GM21737 (cell line): ENCODE measurements around the gene PSME3IP1.
"Not testable (repeated sequence)": the region's sequence is repeated elsewhere in the genome, so short reads cannot be mapped to it uniquely, and the experiment has no call there.

Experiments used
- ATAC-seq: cut with Tn5 transposase; IDR thresholded peaks from one replicate; pipeline ENCODE4 v1.9.1; 2021; ENCODE audit warnings: mild to moderate bottlenecking, moderate library complexity; ENCODE audit not compliant: unreplicated experiment

PSME3IP1 gene

GRCh38 chr16:57125969-57126368 is 59.9 kb downstream of the PSME3IP1 start:
- no peak for ATAC-seq

DNA sequence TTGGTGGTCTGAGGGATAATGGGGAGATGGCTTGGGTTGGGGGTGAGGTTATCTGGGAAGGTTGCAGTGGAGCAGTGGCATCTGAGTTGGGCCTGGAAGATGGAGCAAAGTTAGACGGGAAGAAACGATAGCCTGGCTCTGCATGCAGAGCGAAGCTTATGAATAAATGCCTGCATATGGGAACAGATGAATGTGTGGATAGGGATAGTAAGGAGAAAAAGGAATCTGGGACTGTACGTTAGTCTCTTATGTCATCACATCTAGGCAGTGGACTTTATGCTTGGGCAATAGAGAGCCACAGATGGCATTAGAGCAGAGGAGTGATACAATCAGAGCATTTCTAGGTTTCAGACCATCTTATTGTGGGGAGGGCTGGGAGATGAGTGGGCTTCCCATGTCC is 60.5 kb downstream of the PSME3IP1 start:
- no peak for ATAC-seq

DNA sequence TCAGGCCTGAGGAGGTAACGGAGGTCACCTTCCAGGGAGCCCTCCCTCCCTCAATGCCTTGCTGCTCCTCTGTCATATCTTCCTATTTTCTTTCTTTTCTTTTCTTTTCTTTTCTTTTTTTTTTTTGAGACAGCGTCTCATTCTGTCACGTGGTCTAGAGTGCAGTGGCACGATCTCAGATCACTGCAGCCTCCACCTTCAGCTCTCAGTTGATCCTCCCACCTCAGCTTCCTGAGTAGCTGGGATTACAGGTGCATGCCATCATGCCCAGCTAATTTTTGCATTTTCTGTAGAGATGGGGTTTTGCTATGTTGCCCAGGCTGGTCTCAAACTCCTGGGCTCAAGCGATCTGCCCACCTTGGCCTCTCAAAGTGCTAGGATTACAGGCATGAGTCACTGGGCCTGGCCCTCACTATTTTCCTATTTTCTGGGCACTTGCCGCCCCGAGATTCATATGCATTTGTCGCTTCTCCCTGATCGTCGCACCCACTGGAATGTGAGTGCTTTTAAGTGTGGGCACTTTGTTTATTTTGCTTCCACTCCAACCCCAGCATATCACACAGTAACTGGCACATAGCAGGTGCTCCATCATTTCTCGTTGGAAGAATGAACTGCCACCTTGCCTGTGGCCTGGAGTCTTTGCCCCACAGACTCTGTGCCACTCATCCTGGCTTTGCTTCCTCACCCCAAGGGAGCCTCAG is 61.7 kb downstream of the PSME3IP1 start:
- no peak for ATAC-seq

DNA sequence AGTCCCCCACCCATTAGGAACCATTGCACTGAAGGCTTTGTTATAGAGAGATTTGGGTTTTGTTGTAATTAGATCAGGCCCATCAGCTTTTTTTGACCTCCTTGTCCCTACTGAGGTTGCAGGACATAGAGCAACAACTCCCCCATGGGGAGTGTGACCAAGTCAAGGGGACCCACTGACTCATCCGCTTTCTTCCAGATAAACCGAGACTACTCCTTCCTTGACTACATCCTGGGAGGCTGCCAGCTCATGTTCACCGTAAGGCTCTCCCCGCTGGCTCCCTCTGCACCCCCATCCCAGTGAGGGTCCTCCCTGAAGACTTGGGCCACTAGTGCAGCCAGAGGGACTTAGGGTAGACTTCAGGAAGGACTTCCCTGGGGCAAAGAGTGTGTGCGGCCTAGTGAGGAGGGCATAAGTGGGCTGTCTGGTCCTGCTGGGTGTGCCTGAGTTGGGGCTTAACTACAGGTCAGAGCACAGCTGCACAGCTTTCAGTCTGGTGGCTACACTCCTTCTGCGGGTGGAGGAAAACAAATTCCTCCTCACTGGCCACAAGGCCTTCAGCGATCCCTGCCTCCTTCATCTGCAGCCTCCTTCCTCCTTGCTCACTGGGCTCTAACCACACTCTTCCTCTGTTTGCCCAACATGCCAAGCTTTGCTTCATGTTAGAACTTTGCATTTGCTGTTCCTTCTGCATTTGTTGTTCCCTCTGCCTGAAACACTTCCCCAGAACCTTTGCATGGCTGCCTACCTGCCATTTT is 62.4 kb downstream of the PSME3IP1 start:
- no peak for ATAC-seq

GRCh38 chr16:57118461-57119084 is 67.3 kb downstream of the PSME3IP1 start:
- no peak for ATAC-seq

DNA sequence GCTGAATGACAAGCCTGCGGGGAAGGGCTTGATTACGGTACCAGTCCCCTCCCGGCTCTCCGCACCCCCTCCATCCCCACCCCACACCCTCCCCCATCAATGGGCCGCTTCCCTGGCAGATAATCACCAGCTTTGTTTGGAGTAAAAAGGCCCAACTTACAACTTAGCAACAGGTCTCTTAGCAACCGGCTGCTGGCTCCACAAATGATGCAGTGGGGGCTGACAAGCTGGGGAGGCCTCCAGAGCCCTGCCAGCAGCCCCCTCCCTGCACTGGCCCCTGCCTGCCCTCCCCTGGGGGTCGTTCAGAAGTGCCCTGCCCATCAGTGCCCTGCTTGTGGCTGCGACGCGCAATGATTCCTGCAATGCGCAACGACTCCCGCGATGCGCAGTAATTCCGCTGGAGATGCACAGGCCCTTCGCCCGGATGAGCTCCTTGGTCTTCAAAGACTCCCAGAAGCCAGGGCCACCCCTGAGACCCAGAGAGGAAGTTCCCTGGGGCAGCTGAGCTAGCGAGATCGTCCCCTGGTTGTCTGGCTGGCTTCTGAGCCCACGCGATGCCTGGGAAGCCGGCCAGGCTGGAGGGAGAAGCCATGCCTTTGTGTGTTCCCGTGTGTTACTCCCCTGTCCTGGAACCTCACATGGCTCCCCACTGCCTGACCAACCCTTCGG is 70.2 kb downstream of the PSME3IP1 start:
- ATAC-seq: no peak

GRCh38 chr16:57115168-57115513 is 70.7 kb downstream of the PSME3IP1 start:
- ATAC-seq: no peak

DNA sequence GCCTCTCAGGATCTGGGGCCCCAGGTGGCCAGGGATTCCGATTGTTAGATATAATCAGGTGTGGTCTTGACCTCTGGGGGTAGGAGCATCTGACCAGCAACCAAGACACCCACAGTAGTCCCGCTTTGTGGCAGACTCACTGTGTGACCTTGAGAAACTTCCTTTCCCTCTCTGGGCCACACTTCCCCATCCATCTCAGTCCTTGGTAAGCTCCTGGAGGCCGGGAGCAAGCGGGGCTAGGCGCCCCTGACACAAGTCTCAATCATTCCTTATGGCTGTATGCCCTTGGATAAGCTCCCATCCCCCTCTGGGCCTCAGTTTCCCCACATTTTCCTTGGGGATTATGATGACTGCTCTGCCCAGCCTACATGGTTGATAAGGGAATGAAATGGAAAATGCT is 72.2 kb downstream of the PSME3IP1 start:
- ATAC-seq: no peak

GRCh38 chr16:57113042-57113453 is 72.8 kb downstream of the PSME3IP1 start:
- ATAC-seq: no peak

DNA sequence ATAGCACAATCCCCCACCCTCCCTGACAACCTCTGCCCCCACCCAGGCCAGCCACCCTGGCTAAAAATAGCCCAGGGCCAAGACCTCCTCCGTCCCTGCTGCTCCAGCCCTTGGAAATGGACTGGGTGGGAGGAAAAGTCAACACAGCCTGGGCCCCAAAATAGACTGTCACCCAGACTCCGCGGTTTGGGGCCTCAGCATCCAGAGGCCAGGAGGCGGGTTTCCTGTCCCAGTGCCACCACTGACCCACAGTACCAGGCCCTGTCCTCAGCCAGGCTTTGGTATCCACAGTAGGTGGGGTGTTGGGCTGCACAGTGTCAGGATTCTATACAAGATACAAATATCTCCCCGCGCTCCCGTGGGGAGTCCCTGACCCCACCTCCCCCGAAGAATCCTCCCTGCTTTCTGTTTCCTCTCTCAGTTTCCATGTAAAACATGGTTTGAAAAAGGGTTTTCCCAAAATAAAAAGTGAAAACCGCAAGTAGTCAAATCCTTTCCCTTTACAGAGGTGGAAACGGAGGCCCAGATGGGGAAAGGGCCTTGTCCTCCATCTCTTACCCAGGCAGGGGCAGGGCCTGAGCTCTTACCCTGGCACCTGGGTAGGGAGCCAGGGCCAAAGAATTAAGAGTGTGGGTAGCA is 73.3 kb downstream of the PSME3IP1 start:
- ATAC-seq: no peak

DNA sequence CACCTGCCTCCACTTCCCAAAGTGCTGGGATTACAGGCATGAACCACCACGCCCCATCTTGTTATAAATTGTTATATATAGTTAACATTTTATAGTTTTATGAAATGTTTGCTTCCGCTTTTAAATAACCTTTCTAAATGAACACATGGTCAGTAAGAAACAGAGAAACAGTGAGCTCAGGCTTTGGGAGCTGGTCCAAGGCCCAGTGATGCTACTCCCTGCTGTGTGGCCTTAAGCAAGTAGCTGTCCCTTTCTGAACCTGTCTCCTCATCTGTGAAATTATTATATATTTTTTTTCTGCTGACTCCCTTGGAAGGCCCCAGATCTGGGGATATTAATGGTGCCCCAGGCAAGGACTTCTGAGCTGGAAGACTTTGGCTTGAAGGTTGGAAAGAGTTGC is 74.4 kb downstream of the PSME3IP1 start:
- no peak for ATAC-seq

DNA sequence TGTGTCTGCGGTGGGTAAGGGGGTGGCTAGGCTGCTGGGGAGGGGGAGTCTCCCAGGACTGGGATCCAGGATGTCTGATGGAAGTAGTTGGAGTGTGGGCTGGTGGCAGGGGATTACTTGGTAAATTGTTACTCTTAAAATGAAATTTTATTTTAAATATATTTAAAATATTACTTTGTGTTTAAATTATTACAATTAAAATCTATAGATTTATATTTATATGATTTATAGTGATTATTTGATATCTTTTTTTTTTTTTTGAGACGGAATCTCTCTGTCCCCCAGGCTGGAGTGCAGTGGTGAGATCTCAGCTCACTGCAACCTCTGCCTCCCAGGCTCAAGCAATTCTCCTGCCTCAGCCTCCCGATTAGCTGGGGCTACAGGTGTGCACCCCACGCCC is 74.9 kb downstream of the PSME3IP1 start:
- ATAC-seq: no peak

DNA sequence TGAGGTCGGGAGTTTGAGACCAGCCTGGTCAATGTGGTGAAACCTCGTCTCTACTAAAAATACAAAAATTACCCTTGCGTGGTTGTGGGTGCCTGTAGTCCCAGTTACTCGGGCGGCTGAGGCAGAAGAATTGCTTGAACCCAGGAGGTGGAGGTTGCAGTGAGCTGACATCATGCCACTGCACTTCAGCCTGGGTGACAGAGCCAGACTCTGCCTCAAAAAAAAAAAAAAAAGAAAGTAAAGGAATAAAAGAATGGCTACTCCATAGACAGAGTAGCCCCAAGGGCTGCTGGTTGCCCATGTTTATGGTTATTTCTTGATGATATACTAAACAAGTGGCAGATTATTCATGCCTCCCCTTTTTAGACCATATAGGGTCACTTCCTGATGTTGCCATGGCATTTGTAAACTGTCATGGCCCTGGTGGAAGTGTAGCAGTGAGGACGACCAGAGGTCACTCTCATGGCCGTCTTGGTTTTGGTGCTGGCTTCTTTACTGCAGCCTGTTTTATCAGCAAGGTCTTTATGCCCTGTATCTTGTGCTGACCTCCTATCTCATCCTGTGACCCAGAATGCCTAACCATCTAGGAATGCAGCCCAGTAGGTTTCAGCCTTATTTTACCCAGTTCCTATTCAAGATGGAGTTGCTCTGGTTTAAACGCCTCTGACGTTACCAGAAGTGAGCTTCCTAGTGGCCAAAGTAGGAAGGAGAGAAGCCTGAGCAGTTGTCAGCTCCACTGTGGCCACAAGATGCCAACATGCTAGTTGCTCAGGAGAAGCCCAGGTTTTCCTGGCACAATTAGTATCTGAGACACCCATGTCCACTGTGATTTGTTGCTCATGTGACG is 76.4 kb downstream of the PSME3IP1 start:
- not testable (repeated sequence) for ATAC-seq

- ATAC-seq: no peak
These were observed 77.4 kb downstream of the PSME3IP1 start for GRCh38 chr16:57108432-57108831.

- ATAC-seq: no peak
These were observed 78.4 kb downstream of the PSME3IP1 start for GRCh38 chr16:57107321-57107922.

DNA sequence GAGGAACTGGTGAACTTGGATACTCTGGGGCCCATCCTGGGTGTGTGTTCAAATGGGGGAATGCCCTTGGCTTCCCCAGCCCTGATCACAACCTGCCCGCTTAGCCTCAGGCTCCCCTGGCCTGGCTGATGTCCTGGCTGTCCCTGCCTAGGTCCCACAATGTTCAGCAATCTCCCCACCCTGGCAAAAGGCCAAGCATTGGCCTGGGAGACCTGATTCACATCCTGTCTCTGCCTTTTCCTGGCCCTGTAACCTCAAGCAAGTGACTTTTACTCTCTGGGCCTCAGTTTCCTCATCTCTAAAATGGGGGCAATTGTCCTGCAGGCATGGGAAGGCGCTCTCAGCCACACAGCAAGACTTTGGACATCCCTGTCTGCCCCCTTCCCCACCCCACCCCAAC is 79.1 kb downstream of the PSME3IP1 start:
- ATAC-seq: no peak

- no peak for ATAC-seq
These were observed 80.7 kb downstream of the PSME3IP1 start for GRCh38 chr16:57105184-57105583.

- ATAC-seq: no peak
These were observed 81.1 kb downstream of the PSME3IP1 start for GRCh38 chr16:57104706-57105105.

DNA sequence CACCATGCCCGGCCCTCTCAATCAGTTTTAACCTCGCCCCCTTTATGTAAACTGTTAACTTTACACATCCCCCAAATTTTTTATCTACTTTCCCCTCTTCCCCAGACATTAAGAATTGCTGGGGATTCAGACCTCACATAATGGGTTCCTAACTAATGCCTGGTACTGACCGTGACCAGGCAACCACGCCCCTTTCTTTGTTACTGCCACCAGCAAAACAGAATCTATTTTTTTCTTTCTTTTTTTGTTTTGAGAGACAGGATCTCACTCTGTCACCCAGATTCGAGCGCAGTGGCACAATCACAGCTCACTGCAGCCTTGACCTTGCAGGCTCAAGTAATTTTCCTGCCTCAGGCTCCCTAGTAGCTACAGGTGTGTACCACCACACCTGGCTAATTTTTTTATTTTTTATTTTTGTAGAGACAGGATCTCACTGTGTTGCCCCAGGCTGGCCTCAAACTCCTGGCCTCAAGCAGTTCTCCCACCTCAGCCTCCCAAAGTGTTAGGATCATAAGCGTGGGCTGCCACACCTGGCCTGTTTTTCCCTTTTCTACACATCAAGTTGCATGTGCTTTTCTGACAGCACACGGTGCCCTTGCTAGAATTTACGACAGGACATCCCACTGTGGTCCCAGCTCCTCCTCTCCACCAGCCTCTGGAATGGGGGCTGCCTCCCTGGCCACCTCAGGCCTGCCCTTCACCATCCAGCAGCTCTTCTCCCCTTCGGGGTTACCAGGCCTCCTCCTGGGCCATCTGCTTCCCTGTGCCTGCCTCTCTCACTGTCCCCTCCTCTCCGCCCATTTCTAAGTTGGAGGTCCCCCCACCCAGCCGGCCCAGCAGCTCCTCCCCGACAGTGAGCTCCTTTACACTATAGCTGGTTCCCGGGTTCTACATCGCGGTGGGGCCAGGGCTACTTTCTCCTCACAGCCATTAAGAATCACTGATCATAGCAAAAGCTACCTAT is 82.7 kb downstream of the PSME3IP1 start:
- ATAC-seq: no peak
